Lower leg skin (tissue), 4 donors: ENCODE results near the gene TFDP2. TPM values are rescaled to one million over a fixed set of nuclear protein-coding genes. Genes with fewer than 3 reads are reported as not detected.
"Not testable (repeated sequence)": the region's sequence is repeated elsewhere in the genome, so short reads cannot be mapped to it uniquely, and the experiment has no call there.

Experiments used
- DNase-seq, 2 donors: peaks; one replicate each; pipeline ENCODE4 v3.0.0-alpha.2; 2019; ENCODE audit warnings: low spot score in 2 of 2
- H3K4me3 ChIP-seq: fragments of 200-600 bp; sonication (generic); 2 replicates; pipeline ENCODE4 v1.5.1; 2017; ENCODE audit warnings: mild to moderate bottlenecking, low read depth; ENCODE audit not compliant: poor library complexity, severe bottlenecking
- CTCF ChIP-seq, 3 donors: fragments of 450-650 bp; IDR thresholded peaks; one replicate each; pipeline ENCODE4 v1.5.1; 2016; ENCODE audit warnings: antibody characterized with exemption in 3 of 3, mild to moderate bottlenecking in 3 of 3, moderate library complexity in 2 of 3
- POLR2A ChIP-seq, 2 donors: fragments of 450-650 bp; IDR thresholded peaks; one replicate each; pipeline ENCODE4 v1.6.1; 2016 to 2017; ENCODE audit warnings: antibody characterized with exemption in 2 of 2, mild to moderate bottlenecking in 1 of 2, moderate library complexity in 1 of 2
- WGBS, 2 donors: methylation state at CpG; one replicate each; pipeline ENCODE4 v1.1.5; 2018; 5-methylcytosine and 5-hydroxymethylcytosine counted together
- intact Hi-C: fragments of 100-400 bp; cut with DNase I; formaldehyde crosslinking; loops from one replicate; pipeline ENCODE4 v1.15.0; 2023; ENCODE audit warnings: low total_unique reads
- total RNA-seq, 4 donors: library from RNA; depleted of rRNA; stranded (reverse); fragments of >200 nt; gene quantifications; one replicate each; pipeline ENCODE4 v1.1.0, GENCODE V29; 2016

The TFDP2 gene
- total RNA-seq, 4 donors from 2014 or later = 38.6 to 84.7 (median 61.5) TPM

GRCh38 chr3:141933421-141934300 lies 215.7 kb downstream of the TFDP2 start:
- intact Hi-C loops = no loop called here
- WGBS, 2 donors = 43 to 49% methylated on average over 16 of the region's 16 CpGs
- no peak overlapping the region for H3K4me3 ChIP-seq
- DNase-seq = peak in 1 of 2 donors; percentile 48
- TF ChIP-seq CTCF (IDR thresholded peaks at IDR 0.05) = no peak
- no peak for TF ChIP-seq POLR2A (IDR thresholded peaks at IDR 0.05)

GRCh38 chr3:141930801-141931200 lies 218.5 kb downstream of the TFDP2 start:
- 79 to 82% methylated on average over 4 of the region's 4 CpGs for WGBS, 2 donors
- intact Hi-C loops = no loop called here
- no peak overlapping the region for H3K4me3 ChIP-seq
- DNase-seq = peak in 1 of 2 donors; percentile 7
- TF ChIP-seq CTCF (IDR thresholded peaks at IDR 0.05) (no peak), POLR2A (IDR thresholded peaks at IDR 0.05) (no peak)

- no peak overlapping the region for H3K4me3 ChIP-seq
- intact Hi-C loops = no loop called here
- 85 to 88% methylated on average over 7 of the region's 7 CpGs for WGBS, 2 donors
- DNase-seq = peak; percentile 12 to 79
- TF ChIP-seq POLR2A (IDR thresholded peaks at IDR 0.05) = no peak
- no peak for TF ChIP-seq CTCF (IDR thresholded peaks at IDR 0.05)
These were observed 219.9 kb downstream of the TFDP2 start for GRCh38 chr3:141929341-141929995.

DNA sequence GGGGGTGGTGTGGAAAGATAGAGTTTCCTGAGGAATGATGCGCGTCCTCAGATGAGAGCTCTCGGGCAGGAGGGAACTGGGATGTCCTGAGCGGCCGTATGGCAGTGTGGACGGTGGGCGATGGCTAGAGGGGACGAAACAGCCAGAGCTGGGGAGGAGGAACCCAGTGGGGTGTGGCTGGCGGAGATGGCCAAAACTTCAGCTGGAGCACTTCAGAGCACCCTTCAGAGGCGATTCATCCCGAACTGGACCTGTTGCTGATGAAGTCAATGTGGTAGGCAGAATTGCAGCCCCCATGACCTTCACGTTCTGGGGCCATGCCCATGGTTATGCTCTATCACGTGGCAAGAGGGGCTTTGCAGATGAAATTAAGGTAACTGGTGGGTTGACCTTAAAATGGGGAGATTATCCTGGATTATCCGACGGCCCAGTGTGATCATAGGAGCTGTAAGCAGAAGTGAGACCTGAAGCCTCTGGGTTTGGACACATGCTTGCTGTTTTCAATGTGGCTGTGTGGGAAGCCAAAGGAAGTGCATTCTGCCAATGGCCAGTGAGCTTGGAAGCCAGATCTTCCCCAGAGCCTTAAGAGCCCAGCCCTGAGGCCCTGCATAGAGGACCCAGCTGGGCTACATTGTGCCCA lies 220.6 kb downstream of the TFDP2 start:
- 82 to 88% methylated on average over 15 of the region's 15 CpGs for WGBS, 2 donors
- no peak for TF ChIP-seq CTCF (IDR thresholded peaks at IDR 0.05)
- no peak for TF ChIP-seq POLR2A (IDR thresholded peaks at IDR 0.05)
- intact Hi-C loops = no loop called here
- no peak overlapping the region for H3K4me3 ChIP-seq
- DNase-seq = peak; percentile 12 to 68

- peak; percentile 11 to 43 for DNase-seq
- no peak overlapping the region for H3K4me3 ChIP-seq
- TF ChIP-seq CTCF (IDR thresholded peaks at IDR 0.05) (no peak), POLR2A (IDR thresholded peaks at IDR 0.05) (no peak)
- intact Hi-C loops = no loop called here
- 75 to 78% methylated on average over 9 of the region's 9 CpGs for WGBS, 2 donors
These were observed 222.4 kb downstream of the TFDP2 start for GRCh38 chr3:141926929-141927328.

DNA sequence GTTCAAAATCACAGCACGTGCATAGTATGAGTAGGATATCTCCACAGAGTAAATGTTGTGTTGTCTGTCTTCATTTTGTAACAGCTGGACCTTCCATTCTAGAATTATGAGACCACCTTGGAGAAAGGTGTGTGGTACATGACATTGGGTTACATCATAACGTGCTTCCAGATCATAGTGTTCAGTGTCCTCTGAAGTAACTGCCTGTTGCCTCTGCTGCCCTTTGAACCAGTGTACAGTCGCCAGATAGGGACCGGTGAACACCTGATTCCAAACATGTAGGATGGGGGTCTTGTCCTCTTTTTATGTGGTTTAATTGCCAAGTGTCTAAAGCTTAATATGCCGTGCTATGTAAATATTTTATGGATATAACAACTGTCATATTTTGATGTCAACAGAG lies 223.7 kb downstream of the TFDP2 start:
- intact Hi-C loops, H3K4me3 ChIP-seq: not testable (repeated sequence)
- 88 to 89% methylated on average over 5 of the region's 5 CpGs for WGBS, 2 donors
- peak in 1 of 2 donors; percentile 52 for DNase-seq
